Measurements from ENCODE around the gene GRM2.

Gene GRM2

GRCh38 chr3:51669241-51670052, 37.4 kb upstream of the GRM2 start:
- no peaks in the 10 kb centered on the region for H3K27me3 ChIP-seq (replicated peaks; ENCODE audit: control insufficient read depth, insufficient read depth, low read length)
- peak; percentile 72 for DNase-seq (ENCODE audit: extremely low read depth, insufficient read length)
- H3K36me3 ChIP-seq (ENCODE audit: control insufficient read depth, insufficient read depth, low read length) = peaks cover under 1% of the 10 kb centered on the region
- no peak overlapping the region for H3K4me3 ChIP-seq (replicated peaks; ENCODE audit: low read depth, low read length)
- peak; percentile 98 for TF ChIP-seq CTCF (IDR thresholded peaks at IDR 0.05; ENCODE audit: insufficient read depth, low read length, poor library complexity, severe bottlenecking)

GRCh38 chr3:51670053-51670822, 36.6 kb upstream of the GRM2 start:
- H3K27me3 ChIP-seq (replicated peaks; ENCODE audit: control insufficient read depth, insufficient read depth, low read length) = no peaks in the 10 kb centered on the region
- H3K4me3 ChIP-seq (replicated peaks; ENCODE audit: low read depth, low read length) = peak overlapping the region; percentile 63
- peaks cover 1% of the 10 kb centered on the region for H3K36me3 ChIP-seq (ENCODE audit: control insufficient read depth, insufficient read depth, low read length)
- TF ChIP-seq CTCF (IDR thresholded peaks at IDR 0.05; ENCODE audit: insufficient read depth, low read length, poor library complexity, severe bottlenecking) = no peak
- DNase-seq (ENCODE audit: extremely low read depth, insufficient read length) = no peak

DNA sequence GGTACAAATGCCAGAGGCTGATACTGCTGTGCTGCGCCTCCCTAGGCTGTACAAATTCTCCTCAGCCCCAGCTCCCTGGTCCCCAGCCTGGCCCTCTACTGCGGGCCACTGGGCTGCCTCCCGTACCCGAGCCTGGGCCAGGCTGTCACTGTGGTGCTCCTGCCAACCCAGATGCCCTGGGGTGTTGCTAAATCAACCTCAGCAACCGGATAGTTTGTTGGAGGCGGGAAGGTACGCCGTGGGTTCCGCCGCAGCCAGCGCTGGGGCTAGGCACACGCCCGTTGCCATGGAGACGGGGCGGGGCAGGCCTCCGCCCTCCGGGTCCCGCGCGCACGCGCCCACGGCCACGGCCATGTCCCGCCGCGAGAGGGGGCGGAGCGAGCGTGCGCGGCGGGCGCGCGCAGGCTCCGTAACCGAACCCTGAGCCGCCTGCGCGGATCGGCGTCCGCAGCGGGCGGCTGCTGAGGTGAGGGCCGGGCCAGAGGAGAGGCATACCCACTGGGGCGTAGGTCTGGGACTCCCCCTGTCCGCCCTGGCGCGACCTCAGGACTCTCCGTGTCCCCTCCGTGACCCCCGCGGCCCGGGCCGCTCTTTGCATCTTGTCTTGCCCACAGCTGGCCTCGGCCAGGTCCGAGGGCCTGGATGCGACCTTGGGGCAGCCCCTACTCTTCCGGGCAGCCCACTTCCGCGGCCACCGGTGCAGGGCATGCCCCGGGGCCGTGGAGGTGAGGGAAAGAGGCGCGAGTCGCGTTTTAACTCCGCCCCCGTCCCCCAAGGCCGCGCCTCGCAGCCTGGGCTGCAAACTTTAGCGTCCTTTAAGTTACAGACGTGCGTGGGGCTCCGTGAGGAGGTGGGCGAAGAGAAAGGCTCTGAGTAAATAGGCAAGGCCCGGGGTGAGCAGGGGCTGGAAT, 35.8 kb upstream of the GRM2 start, which contains the start of gene TEX264:
TSS of gene TEX264 (plus strand) at position 430 of the 911 bp plus-strand sequence. CDS start 3,053 bp downstream, outside the sequence.
- Histone ChIP-seq H3K4me3 (replicated peaks; ENCODE audit: low read depth, low read length) (peak within 1 kb of the TSS; percentile 86), H3K36me3 (ENCODE audit: control insufficient read depth, insufficient read depth, low read length) (peaks cover 5% of the 10 kb centered on the region), H3K27me3 (replicated peaks; ENCODE audit: control insufficient read depth, insufficient read depth, low read length) (no peaks in the 10 kb centered on the region)
- TF ChIP-seq CTCF (IDR thresholded peaks at IDR 0.05; ENCODE audit: insufficient read depth, low read length, poor library complexity, severe bottlenecking) = no peak
- peak; percentile 95 for DNase-seq (ENCODE audit: extremely low read depth, insufficient read length)

DNA sequence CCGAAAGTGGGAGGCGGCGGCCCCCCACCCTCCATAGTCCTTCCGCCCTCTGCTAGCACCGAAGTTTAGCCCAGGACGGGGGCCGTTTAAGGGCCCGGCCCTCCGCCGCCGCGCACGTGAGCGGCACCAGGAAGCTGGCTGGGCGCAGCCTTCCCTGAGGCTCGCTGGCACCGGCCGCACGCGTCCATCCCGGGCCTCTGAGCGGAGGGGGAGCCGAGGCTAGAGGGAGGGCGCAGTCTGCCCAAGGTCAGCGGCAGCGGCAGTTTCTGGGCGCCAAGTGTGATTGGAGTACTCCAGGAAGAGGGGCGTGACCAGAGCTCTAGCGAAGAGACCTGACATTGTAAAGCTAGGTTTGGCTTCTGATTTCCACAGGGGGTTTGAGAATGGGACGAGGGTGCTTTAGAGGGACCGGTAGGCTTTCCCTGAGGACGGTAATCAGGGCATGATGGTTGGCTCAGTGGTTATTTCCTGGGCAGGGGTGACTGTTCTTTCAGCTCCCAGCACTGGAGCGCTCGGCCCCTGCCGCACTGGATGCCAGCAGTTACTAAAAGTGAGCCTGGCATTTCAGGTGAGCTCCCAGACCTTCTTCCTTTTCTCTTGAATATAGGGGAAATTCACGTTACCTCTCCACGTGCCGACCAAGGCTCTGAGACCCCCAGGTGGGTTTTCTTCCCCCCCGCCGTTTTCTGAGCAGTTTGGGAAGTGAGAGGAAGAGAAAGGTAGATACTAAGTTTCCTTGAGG, 35.0 kb upstream of the GRM2 start:
- no peak for TF ChIP-seq CTCF (IDR thresholded peaks at IDR 0.05; ENCODE audit: insufficient read depth, low read length, poor library complexity, severe bottlenecking)
- Histone ChIP-seq H3K27me3 (replicated peaks; ENCODE audit: control insufficient read depth, insufficient read depth, low read length) (no peaks in the 10 kb centered on the region), H3K4me3 (replicated peaks; ENCODE audit: low read depth, low read length) (peak overlapping the region; percentile 86), H3K36me3 (ENCODE audit: control insufficient read depth, insufficient read depth, low read length) (peaks cover 11% of the 10 kb centered on the region)
- peak; percentile 75 for DNase-seq (ENCODE audit: extremely low read depth, insufficient read length)

Measured in GM06990 (cell line).